NCI-H2081 treated with DMSO at 0.1 percent for 48 hours (cell line): ENCODE results near the gene NR3C2.

ENCODE experiments used
- DNase-seq: peaks from one replicate; lab custom pipeline; 2025; lab: John Stamatoyannopoulos, UW

NR3C2 gene

GRCh38 chr4:148052448-148052847, 389.8 kb downstream of the NR3C2 start:
- no peak for DNase-seq

GRCh38 chr4:148051403-148051802, 390.8 kb downstream of the NR3C2 start:
- DNase-seq = no peak

GRCh38 chr4:148048598-148048997, 393.6 kb downstream of the NR3C2 start:
- DNase-seq = no peak

- no peak for DNase-seq
Observed at GRCh38 chr4:148044912-148045352, 397.3 kb downstream of the NR3C2 start.

GRCh38 chr4:148044089-148044911, 397.9 kb downstream of the NR3C2 start:
- no peak for DNase-seq

GRCh38 chr4:148041606-148042329, 400.4 kb downstream of the NR3C2 start:
- no peak for DNase-seq

GRCh38 chr4:148034813-148035212, 407.4 kb downstream of the NR3C2 start:
- no peak for DNase-seq

- no peak for DNase-seq
Observed at GRCh38 chr4:148030193-148030873, 411.9 kb downstream of the NR3C2 start.

GRCh38 chr4:148029781-148030180, 412.4 kb downstream of the NR3C2 start:
- DNase-seq = no peak
